Myocyte (in vitro differentiated cells): Measurements from ENCODE around the gene SV2C. TPM values are rescaled to one million over a fixed set of nuclear protein-coding genes. Genes with fewer than 3 reads are reported as not detected.
A peak's percentile ranks its signal among the peaks of the same experiment; 100 is the strongest.

ENCODE experiments used
- DNase-seq: peaks from one replicate; pipeline ENCODE4 v3.0.0-alpha.2; 2012; ENCODE audit warnings: low read depth
- total RNA-seq: library from RNA; depleted of rRNA; stranded (reverse); fragments of >200 nt; gene quantifications from 2 replicates; pipeline ENCODE4 v1.2.3, GENCODE V29; 2014

The SV2C gene
- total RNA-seq, 1 donor from 2014 or later, result not detected

DNA sequence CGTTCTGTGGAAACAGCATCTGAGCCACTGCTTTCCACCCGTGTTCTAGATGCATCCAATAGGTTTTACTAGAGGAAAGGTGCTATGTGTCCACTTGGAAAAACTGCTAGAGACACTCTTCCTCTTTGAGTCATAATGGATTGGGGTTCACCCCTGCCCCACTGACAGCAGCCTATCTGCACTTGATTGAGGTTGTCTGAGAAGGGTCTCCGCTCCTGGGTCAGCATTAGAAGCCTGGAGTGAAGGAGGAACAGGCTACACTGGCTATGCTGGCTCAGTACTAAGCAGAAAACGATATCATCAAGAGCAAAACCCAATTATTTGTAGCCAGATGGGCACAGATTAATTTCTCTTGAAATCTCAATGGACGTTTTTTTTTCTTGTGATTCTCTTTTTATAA, 167.3 kb downstream of the SV2C start:
- no peak for DNase-seq

DNA sequence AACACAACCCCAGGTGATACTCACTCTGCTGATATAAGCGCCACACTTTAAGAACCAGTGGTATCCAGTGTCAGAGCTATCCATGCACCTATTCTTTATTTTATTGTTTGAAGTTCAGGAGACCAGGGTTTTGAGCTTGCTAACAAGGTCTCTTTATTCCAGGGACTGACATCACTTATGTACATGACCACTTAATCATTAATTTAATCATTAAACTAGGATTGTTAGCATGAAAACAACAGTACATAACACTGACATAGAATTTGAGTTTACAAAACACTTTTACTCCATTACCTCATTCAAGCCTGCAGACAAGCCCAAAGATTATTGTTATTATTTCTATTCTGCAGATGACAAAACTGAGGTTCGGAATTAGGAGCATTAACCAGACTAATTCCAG, 168.5 kb downstream of the SV2C start:
- no peak for DNase-seq

DNA sequence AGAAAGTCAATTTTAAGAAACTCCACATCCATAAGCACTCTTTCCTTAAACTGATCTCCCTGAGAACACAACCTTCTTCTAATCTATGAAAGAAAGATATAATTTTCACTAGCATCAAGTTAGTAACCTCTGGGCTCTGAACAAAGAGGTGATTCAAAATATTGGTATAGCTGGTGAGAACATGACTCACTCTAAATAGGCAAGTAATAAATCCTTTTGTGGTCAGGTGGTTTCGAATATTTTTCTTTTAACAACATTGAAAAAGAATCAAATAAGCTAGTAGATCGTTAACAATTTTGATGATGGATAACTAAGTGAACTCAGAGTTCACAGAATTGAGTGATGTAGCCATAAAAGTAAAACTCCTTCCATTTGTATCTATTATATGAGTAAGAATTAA, 169.3 kb downstream of the SV2C start:
- DNase-seq, result no peak

DNA sequence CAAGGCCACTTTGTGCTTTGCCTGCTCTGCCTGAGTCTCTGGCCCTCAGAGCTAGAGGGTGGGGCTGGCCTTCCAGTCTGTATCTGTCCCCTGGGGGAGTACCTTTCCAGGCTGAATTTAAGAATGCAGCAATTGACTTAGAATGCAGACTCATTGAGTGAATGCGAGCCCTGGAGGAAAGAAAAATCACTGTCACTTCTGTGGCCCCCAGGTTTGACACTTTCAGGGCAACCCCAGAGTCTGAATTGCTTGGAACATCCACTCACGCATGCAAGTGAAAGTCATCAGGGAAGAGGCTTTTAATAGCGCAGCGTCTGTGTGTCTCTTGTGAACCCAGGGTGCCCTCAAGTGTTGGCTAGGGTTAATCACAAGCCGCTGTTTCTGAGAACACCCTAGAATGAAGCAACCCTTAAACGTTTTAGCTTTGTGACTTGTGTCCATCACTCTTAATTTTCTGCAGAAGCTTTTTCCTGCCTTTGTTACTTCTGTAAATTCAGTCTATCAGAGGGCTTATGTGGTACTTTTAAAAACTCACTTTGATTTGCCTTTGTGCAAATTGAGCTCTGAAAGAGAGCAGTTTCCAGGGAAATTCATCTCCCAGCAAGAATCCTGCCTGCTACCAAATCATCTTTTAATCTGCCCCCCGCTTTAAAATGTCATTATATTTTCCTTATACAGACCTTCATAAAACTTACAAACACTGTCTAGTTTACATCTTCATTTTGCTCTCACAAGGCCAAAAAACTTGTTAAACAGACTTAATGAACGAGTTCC, 173.1 kb downstream of the SV2C start:
- peak; percentile 70 for DNase-seq

DNA sequence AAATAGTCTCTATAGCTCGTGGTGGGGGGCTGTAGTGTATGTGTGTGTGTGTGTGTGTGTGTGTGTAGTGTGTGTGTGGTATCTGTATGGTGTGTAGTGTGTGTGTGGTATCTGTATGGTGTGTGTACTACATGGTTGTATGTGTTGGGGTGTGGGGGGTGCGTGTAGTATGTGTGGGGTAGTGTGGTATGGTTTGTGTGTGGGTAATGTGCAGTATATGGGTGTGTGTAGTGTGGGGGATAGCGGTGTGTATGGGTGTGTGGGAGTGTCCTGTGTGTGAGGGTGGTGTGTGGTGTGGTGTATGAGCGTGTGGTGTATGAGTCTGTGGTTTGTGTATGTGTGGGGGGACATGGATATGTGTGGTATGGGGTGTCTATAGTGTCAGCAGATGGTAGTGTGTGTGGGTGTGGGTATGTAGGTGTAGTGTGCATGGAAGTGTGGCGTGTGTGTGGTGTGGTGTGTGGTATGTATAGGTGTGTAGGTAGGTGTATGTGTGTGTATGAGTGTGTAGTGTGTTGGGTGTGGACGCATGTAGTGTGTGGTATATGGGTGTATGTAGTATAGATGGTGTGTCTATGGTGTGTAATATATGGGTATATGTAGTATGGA, 174.1 kb downstream of the SV2C start:
- DNase-seq, result no peak

DNA sequence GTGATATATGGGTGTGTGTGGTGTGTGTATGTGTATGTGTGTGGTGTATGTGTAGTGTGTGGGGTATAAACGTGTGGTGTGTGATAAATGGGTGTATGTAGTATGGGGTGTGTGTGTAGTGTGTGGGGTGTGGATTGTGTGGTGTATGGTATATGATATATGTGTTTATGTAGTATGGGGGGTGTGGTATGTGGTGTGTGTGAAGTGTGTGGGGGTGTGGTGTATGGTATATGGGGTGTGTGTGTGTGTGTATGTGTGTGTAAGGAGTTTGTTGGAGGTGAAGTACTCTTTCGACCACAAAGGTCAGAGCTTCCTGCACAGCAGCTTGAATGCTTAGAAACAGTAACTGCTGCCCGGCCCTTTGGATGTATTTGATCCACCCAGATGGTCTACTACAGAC, 174.7 kb downstream of the SV2C start:
- DNase-seq, result no peak

DNA sequence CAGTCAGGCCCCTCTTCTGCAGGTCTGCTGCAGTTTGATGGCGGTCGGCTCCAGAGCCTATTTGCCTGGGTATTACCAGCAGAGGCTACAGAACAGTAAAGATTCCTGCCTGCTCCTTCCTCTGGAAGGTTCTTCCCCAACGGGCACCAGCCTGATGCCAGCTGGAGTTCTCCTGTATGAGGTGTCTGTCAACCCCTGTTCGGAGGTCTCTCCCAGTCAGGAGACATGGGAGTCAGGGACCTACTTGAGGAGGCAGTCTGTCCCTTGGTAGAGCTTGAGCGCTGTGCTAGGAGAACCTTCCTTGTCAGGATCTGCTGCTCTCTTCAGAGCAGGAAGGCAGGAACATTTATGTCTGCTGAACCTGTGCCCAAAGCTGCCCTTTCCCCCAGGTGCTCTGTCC, 181.5 kb downstream of the SV2C start:
- DNase-seq, result no peak

DNA sequence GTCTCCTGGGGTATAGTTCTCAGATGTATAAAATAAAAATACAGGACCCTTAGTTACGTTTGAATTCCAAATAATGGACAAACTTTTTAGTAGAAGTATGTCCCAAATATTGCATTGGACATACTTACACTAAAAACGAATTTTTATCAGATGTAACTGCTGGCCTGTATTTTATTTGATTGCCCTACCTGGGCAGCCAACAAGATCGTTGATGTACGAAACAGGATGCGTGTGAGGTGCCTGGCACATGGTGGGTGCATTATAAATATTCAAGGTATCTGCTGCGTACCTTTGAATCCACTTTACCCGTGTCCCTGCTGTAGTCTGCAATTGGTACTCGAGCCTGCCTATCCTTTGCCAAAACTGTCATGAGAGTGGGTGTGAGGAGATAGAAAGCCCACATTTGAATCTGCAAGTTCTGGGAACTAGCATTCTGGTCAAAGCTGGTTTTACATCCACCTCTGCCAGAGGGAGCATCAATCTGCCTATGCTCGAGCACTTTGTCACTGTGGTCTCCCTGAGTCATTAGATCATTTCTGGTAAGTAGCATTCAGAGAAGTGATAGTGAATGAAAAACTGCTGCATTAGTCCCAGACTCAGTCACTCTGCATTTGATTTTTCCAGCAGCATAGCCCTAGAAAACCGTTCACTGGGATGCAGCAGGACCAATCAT, 186.2 kb downstream of the SV2C start:
- no peak for DNase-seq

DNA sequence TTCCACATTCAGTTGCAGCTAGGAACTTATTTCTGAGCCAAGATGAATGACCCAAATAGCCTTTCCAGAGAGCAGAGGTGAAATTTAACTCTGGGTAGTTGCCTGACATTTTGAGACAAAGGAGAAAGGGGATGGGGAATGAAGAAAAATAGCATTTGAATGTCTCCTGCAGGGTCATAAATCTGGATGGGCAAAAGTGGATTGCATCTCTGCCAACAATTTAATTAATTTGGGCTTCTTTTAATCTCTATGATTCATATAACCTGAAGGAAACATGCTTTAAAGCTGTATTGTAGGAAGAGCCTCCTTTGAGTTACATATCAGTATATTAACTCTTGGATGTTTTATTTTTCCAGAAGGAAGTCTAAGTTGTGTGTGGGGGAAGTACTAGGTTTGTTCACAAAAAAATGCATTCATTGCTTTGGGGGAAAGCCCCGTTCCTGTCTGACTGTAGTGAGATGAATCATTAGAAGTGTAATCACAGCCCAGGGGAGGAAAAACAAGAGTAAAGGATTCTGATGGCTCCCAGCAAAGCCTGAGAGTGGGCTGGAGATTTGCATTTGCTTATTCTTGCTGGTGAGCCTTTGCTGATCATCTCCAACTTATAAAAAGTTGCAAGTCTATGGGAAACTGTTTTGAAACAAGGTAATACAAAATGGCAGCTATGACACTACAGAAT, 186.9 kb downstream of the SV2C start:
- no peak for DNase-seq

DNA sequence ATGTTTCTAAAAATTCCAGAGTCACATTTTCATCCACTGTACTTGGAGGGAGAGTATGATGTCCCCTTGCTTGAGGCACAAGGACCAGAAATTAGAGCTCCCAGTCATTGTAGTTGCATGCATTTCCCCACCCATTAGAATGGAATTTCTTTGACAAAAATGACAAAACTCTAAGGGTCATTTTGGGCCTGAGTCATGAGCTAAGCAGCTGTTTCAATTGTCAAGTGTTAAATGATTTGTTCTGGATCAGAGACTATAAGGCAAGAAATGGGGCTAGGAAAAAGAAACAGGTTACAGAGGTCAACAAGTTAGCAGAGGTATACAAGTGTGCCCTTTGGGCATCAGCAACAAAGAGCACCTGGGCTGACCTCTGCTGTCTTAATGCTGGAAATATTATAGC, 188.7 kb downstream of the SV2C start:
- no peak for DNase-seq

DNA sequence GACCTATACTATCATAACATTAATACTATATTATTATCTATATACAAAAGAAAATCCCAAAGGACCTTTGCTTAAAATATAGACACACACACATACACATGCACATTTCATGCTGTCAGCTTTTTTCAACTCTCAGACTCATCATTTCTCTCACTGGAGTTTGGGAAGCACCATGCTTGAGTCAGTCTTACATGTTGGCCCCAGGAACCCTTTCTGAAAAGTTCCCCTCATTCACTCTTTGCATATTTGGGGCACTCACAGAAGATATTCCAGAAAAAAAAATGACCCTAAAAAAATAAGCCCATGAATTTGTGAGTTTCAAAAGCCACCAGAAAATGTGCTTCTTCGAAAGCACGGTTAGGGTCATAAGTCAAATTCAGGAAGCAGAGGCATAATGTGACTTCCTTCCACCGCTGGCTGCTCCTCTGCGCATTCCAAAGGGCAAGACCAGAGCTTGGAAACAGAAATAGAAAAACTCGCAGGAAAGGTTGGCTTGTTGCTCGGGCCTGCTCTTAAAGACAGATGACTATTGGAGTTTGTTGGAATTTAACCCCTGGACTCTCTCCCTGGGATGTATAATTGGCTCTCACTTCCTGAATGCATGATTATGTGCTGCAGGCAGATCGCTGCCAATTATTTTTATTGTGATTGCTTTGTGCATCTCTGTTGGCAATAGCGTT, 190.2 kb downstream of the SV2C start:
- no peak for DNase-seq

DNA sequence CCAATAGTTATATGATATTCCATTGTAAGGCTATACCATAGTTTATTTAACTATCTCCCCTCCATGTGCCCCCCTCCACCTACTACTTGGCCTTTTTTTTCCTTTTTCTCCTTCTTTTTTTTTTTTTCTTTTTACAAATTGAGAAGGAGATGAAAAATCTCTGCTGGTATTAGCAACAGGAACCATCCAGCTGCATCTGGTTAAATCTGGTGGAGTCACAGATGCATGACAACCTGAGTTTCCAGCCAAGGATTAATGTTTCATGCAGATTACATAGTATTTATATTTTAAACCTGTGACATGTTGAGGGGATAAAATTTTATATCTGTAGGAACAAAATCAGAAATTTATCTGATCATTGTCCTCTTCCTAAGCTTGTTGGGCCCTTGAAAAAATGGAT, 191.4 kb downstream of the SV2C start:
- DNase-seq, result no peak

DNA sequence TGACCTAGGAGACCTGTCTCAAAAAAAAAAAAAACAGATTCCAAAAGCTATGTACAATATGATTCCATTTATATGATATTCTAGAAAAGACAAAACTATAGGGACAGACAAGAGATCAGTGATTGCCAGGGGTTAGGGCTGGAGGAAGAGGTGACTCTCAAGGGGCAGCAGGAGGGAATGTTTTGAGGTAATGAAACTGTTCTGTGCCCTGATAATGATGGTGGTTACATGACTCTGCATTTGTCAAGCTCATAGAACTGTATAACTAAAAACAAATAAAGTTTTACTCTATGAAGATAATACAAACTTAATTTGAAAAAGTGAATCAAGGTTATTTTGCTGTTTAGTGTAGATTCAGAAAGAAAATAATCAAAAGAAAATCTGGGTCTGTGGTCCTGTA, 194.6 kb downstream of the SV2C start:
- no peak for DNase-seq

DNA sequence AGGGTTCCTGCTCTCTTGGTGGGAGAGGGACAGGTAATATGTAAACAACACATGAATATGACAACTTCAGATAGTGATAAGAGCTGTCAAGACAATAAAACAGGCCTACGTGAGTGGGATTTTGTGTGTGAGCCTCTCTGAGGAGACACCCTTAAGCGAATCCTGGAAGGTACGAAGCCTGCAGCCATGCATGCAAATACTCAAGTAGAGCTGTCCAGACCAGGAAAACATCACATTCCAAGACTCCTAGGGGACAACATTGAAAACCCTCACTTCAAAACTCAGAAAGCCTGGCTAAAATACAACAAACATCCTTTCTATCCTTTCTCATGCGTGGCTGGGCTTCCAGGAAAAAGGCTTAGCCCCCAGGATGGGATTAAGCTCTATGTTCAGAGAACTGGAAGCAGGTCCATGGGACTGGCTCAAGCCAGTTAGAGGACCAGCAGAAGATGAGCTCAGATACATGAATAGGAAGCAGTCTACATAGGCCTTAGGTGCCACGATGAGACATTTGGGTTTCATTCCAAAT, 195.1 kb downstream of the SV2C start:
- no peak for DNase-seq

DNA sequence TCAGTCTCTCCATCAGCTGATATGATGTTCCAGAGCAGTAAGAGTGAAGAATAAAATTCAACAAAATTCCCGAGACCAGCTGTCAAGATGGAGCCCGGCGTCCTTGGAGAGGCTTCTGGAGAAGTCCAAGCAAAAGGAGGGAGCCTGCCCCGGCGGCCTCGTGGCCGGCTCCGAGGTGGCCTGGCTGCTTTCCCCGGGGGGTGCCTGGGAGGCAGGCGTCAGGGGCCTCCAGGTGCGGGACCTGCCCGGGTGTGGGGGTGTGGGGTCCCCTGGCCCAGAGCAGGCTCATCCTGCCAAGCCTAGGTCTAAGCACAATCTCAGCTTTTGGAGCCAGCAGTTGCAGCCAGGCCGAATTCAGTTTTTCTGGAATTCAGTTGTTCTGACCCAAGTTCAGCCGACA, 197.3 kb downstream of the SV2C start:
- DNase-seq, result no peak

DNA sequence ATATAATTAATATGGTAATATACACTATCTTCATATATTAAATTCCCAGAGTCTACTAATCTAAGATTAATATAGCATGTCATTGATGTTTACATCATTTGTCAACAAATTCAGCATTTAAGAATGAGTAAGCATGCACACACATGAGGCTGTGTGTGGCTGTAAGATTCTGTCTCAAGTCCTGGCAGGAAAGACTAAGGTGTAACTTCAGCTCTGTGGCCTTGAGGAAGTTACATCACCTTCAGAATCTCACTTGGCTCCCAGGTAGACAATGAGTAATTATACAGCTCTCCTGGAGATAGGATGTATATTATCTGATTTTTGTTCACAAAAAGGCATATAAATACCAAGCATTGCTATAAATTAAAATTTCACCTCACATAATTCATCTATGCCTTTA, 200.5 kb downstream of the SV2C start:
- no peak for DNase-seq

DNA sequence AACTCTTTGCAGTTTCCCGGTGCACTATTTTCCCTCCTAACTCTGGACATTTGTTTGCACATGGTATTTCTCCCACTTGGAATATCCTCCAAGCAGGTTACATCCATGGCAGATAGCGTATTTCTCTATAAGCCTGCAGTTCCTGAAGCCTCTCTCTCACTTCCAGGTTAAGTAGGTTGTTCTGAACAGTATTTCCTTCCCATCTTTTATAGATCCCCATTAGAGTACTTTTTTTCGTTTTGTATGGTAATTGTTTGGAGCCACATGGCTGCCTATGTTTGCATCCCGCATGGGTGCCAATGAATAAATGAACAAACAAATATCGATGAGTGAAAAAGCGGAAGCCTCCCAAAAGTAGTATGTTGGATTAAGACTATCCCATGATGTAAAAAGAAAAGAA, 206.5 kb downstream of the SV2C start:
- DNase-seq, result no peak

DNA sequence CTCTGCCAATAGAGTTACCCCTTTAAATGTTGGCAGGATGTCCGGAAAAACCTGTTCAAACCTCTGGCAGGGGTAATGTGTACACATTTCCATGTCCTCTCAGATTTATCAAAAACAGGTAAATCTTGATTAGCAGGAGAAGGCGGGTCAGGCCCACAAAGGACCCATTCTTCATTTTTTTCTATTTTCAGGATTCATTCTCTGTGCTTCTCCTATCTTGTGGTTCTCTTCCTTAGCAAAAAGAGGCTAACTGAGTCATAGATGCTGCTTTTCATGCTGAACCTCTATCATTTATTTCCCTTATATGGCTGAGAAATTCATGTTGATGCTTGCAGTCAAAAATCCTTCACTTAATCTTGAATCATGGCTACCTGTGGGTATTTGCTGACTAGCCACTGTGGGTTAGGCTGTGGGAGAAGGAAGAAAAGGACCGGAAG, 207.2 kb downstream of the SV2C start:
- no peak for DNase-seq

DNA sequence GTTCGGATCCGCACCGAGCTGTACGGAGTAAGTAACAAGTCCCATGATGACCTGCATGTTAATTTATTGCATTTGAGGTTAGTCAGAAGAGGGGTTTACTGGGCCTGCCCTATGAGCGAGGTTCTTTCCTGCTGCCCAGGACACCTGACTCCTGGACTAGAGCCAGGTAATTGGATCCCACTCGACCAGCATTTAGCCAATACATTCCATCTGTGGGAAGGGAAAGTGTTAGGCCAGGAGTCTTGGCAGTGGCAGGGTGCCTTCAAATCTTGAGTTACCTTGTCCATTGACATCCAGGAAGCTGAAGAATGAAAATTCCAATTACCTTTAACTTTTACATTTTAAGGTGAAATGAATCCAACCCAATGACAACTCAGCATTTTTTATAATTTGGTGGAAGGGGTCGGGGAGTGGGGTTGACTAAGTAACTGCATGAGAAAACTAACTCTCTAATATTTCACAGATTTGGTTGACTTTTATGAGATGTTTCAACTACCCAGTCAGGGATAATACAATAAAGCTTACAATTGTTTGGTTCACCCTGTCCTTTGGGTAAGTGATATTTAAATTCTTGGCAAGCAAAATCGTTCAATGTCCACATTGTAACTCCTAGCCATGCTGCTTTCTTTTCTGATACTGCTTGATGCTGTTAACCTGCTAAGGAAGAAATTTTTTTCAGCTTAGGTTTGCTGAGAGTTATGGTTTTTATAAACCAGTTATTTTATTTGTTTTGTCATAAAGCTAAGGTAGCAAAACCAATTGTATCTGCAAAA, 208.3 kb downstream of the SV2C start:
- no peak for DNase-seq

DNA sequence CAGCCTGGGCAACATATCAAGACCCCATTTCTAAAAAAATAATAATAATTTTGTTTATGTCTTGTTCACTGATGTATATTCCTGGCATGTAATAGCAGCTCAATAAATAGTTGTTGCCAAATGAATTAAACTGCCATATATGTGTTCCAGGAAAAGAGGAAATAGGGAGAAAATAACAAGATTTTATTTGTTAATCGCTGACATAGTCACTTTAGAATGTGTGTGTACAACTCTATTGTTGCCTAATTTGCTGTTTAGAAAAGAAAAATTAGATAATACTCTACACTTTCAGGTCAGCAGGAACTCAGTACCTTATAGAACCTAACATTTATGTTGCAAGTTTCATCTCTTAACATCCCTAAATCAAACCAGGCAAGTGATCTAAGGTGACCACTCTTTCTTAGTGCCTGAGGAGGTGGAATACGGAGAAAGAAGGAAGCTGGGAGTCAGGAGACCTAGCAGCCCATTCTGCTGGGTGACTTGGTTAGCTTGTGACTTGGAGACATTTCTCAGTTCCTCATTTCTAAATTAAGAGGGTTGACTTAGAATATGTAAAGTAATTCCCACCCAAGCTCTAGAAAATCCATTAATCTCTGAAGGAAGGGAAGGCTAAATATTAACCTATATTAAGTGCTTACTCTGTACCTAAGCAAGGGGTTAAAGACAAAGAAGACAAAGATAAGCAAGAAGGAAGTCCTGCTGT, 209.6 kb downstream of the SV2C start:
- DNase-seq, result no peak
